Measurements from ENCODE around the gene SPTBN4.
A peak's percentile ranks its signal among the peaks of the same experiment; 100 is the strongest.
"Not testable (repeated sequence)": the region's sequence is repeated elsewhere in the genome, so short reads cannot be mapped to it uniquely, and the experiment has no call there.

Gene SPTBN4

GRCh38 chr19:40534148-40534547 lies 67.3 kb downstream of the SPTBN4 start:
- no peak for DNase-seq

- DNase-seq = no peak
These were observed 72.3 kb downstream of the SPTBN4 start for GRCh38 chr19:40539070-40539469.

GRCh38 chr19:40542202-40542859 lies 75.5 kb downstream of the SPTBN4 start:
- DNase-seq = no peak

GRCh38 chr19:40543029-40543597 lies 76.3 kb downstream of the SPTBN4 start:
- no peak for DNase-seq

- not testable (repeated sequence) for DNase-seq
These were observed 79.5 kb downstream of the SPTBN4 start for GRCh38 chr19:40546153-40546841.

- not testable (repeated sequence) for DNase-seq
These were observed 80.4 kb downstream of the SPTBN4 start for GRCh38 chr19:40547190-40547589.

- DNase-seq = no peak
These were observed 81.0 kb downstream of the SPTBN4 start for GRCh38 chr19:40547836-40548235.

- peak; percentile 55 for DNase-seq
These were observed 82.4 kb downstream of the SPTBN4 start for GRCh38 chr19:40549007-40549708.

- DNase-seq = no peak
These were observed 84.2 kb downstream of the SPTBN4 start for GRCh38 chr19:40550951-40551350.

GRCh38 chr19:40552848-40553247 lies 86.0 kb downstream of the SPTBN4 start:
- no peak for DNase-seq

GRCh38 chr19:40553885-40554857 lies 87.4 kb downstream of the SPTBN4 start:
- DNase-seq = no peak

- DNase-seq = no peak
These were observed 89.3 kb downstream of the SPTBN4 start for GRCh38 chr19:40555978-40556689.

GRCh38 chr19:40556953-40557530 lies 90.2 kb downstream of the SPTBN4 start:
- no peak for DNase-seq

GRCh38 chr19:40559394-40559793 lies 92.6 kb downstream of the SPTBN4 start:
- no peak for DNase-seq

GRCh38 chr19:40560092-40560507 lies 93.3 kb downstream of the SPTBN4 start:
- DNase-seq = no peak

GRCh38 chr19:40561947-40562346 lies 95.1 kb downstream of the SPTBN4 start:
- DNase-seq = no peak

- DNase-seq = not testable (repeated sequence)
These were observed 97.7 kb downstream of the SPTBN4 start for GRCh38 chr19:40564535-40564934.

- DNase-seq = no peak
These were observed 98.6 kb downstream of the SPTBN4 start for GRCh38 chr19:40565355-40565754.

GRCh38 chr19:40565910-40566495 lies 99.2 kb downstream of the SPTBN4 start:
- DNase-seq = no peak

- no peak for DNase-seq
These were observed 100.4 kb downstream of the SPTBN4 start for GRCh38 chr19:40567040-40567749.
